NCI-H2227 treated with DMSO at 0.1 percent for 48 hours (cell line): ENCODE measurements around the gene ERC2.

Experiments
- DNase-seq: peaks from one replicate; lab custom pipeline; 2025; lab: John Stamatoyannopoulos, UW

The ERC2 gene

GRCh38 chr3:55678546-55679216 lies 789.6 kb downstream of the ERC2 start:
- no peak for DNase-seq

GRCh38 chr3:55676643-55677042 lies 791.6 kb downstream of the ERC2 start:
- no peak for DNase-seq

GRCh38 chr3:55675478-55675877 lies 792.8 kb downstream of the ERC2 start:
- DNase-seq, result no peak

GRCh38 chr3:55673764-55674163 lies 794.5 kb downstream of the ERC2 start:
- no peak for DNase-seq

GRCh38 chr3:55669133-55669532 lies 799.1 kb downstream of the ERC2 start:
- DNase-seq, result no peak

- no peak for DNase-seq
Measured at GRCh38 chr3:55668359-55668758, 799.9 kb downstream of the ERC2 start.

GRCh38 chr3:55664387-55664786 lies 803.9 kb downstream of the ERC2 start:
- no peak for DNase-seq

GRCh38 chr3:55662683-55663082 lies 805.6 kb downstream of the ERC2 start:
- DNase-seq, result no peak

GRCh38 chr3:55661571-55661970 lies 806.7 kb downstream of the ERC2 start:
- no peak for DNase-seq

DNA sequence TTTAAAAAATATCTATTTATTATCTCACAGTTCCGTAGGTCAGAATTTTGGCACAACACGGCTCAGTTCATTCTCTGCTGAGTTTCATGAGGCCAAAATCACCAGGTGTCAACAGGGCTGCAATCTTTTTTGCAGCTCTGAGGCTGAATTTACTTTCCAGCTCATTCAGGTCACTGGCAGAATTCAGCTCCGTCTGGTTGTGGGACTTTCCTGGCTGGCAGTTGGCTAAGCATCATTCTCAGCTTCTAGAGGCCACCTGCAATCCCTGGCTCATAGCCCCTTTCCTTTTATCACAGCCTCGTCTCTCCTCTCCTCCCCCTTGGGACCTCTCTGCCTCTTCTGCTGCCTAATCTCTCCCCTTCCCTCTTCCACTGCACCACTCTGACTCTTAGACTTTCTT lies 807.1 kb downstream of the ERC2 start:
- no peak for DNase-seq

- DNase-seq, result no peak
Measured at GRCh38 chr3:55660642-55661041, 807.6 kb downstream of the ERC2 start.

GRCh38 chr3:55659701-55660100 lies 808.6 kb downstream of the ERC2 start:
- DNase-seq, result no peak

- DNase-seq, result no peak
Measured at GRCh38 chr3:55658690-55659562, 809.3 kb downstream of the ERC2 start.

- DNase-seq, result no peak
Measured at GRCh38 chr3:55658270-55658669, 810.0 kb downstream of the ERC2 start.

DNA sequence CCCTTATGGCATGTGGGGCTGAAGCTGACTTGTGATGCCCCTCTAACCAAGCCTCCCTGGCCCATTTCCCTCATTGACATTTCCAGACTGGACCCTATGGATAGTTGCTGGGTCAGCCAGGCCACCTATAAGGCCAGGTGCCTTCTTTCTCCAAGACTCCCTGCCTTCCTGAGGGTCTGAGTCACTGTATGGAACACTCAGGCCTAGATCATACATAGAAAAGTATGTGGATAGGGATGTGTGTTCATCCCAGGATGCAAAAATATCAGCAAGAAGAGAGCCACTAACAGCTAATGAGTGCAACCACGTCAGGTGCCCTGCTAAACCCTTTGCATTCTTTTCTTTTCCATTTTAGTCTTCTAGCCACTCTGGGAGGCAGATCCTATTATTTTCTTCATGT lies 812.7 kb downstream of the ERC2 start:
- no peak for DNase-seq

DNA sequence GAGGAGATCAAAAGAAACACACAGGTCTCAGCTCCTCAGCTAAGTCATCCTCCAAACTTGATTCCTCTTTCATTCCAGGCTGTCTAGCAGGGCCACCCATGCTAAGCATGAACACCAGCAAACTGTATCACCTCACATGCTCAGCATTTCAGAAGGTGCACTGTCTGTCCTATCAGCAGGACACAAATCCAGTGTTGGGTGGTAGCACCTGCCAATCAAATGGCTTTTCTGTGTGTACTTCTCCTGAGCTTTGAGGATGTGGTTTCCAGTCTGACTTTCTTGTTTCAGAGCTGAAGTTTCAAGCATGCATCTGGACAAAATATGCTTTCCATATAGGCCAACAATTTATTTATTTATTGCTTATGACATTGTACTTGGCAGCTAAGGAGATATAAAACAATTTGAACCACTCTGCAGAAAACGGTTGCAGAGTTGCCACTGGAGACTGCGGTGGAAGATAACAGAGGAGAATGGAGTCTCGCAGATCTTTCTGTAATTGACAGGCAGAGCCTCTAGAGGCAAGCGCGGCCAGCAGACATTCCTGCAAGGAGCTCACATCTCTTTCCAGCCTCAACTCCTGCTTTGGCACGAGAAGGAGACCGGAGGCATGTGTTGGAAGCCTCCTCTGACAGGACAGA lies 814.0 kb downstream of the ERC2 start:
- DNase-seq, result no peak

DNA sequence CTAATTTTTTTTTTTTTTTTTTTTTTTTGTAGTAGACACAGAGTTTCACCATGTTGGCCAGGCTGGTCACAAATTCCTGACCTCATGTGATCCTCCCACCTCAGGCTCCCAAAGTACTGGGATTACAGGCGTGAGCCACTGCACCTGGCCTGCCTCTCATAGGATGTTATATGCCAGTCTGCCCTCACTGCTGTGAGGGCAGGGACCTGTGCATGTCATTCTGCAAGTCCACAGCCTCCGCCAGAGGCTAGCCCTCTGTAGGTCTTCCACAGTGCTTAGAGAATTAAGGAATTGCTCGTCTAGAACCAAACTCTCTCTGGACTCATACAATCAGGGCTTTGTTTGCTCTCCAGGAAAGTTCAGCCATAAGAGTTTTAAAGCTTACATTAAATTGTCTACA lies 817.3 kb downstream of the ERC2 start:
- no peak for DNase-seq

- DNase-seq, result no peak
Measured at GRCh38 chr3:55650011-55650410, 818.3 kb downstream of the ERC2 start.

DNA sequence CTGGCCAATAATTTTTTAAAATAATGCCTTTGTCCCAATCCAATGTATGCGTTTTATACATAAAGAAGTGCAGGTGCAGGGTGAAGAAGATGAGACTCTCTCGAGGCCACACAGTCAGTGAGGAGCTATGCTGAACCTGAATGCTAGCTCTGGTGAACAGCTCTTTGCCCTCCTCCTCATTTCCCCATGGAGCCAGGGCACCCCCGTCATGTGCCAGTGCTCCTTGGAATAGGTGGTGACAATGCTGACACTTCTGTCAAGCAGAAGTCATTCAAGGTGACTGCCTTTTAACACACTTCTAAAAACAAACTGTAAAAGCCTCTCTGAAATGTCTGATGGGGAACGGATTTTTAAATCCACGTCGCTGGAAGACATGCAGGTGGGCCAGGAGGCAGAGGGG lies 818.7 kb downstream of the ERC2 start:
- DNase-seq, result no peak

GRCh38 chr3:55648591-55649318 lies 819.5 kb downstream of the ERC2 start:
- DNase-seq, result no peak

DNA sequence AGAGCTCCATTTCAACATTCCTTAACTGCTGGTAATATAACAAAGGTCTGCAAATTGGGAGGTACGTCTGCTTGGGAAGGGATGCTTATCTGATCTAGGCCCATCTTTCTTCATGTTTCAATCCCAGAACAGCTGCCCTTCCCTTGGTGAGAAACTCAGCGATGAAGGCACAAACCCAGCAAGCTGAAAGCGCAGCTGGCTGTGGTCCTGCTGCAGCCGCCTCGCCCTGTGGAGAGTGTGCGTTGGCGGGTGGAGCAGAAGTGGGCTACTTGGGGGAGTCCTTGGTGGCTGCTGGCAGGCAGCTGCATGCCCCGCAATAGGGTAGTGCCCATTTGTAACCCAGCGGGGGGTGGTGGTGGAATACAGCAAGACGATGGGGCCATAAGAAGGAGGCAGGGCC lies 820.6 kb downstream of the ERC2 start:
- no peak for DNase-seq

- no peak for DNase-seq
Measured at GRCh38 chr3:55647063-55647462, 821.2 kb downstream of the ERC2 start.
